Liver (tissue), 3 donors: ENCODE results near the gene HES4.

Experiments
- ATF3 ChIP-seq: IDR thresholded peaks from 2 replicates; pipeline ENCODE4 v1.6.1; 2016; ENCODE audit warnings: antibody characterized with exemption
- CTCF ChIP-seq: fragments of 150-350 bp; IDR thresholded peaks from 2 replicates; pipeline ENCODE4 v1.5.1; 2017; ENCODE audit warnings: improper control_type of control experiment, low read depth, low read length; ENCODE audit not compliant: missing input control
- EGR1 ChIP-seq, 2 donors: IDR thresholded peaks; 2 replicates each; pipeline ENCODE4 v1.6.1; 2016 to 2018; ENCODE audit warnings: antibody characterized with exemption in 2 of 2, low read depth in 2 of 2
- FOXA1 ChIP-seq: IDR thresholded peaks from 2 replicates; pipeline ENCODE4 v1.6.1; 2016; ENCODE audit warnings: antibody characterized with exemption
- FOXA2 ChIP-seq: IDR thresholded peaks from 2 replicates; pipeline ENCODE4 v1.6.1; 2016; ENCODE audit warnings: antibody characterized with exemption
- GABPA ChIP-seq, 2 donors: IDR thresholded peaks in 1 of 2; conservative IDR thresholded peaks in 1 of 2; 2 replicates each; pipeline ENCODE4 v1.6.1; 2016; ENCODE audit warnings: antibody characterized with exemption in 2 of 2, mild to moderate bottlenecking in 1 of 2, moderate library complexity in 1 of 2
- HNF4G ChIP-seq: IDR thresholded peaks from 2 replicates; pipeline ENCODE4 v1.6.1; 2016; ENCODE audit warnings: antibody characterized with exemption
- JUND ChIP-seq, 2 donors: IDR thresholded peaks; 2 replicates each; pipeline ENCODE4 v1.6.1; 2016; ENCODE audit warnings: antibody characterized with exemption in 2 of 2
- MAX ChIP-seq: IDR thresholded peaks from 2 replicates; pipeline ENCODE4 v1.6.1; 2016; ENCODE audit warnings: antibody characterized with exemption
- REST ChIP-seq: IDR thresholded peaks from 2 replicates; pipeline ENCODE4 v1.6.1; 2016; ENCODE audit warnings: antibody characterized with exemption, mild to moderate bottlenecking
- RXRA ChIP-seq, 2 donors: IDR thresholded peaks; 2 replicates each; pipeline ENCODE4 v1.6.1; 2017 to 2018; ENCODE audit warnings: antibody characterized with exemption in 2 of 2, mild to moderate bottlenecking in 1 of 2
- SP1 ChIP-seq: IDR thresholded peaks from 2 replicates; pipeline ENCODE4 v1.6.1; 2018; ENCODE audit warnings: antibody characterized with exemption, mild to moderate bottlenecking
- TAF1 ChIP-seq: conservative IDR thresholded peaks from 2 replicates; pipeline ENCODE4 v1.6.1; 2016; ENCODE audit warnings: antibody characterized with exemption, mild to moderate bottlenecking
- ZBTB33 ChIP-seq: IDR thresholded peaks from 2 replicates; pipeline ENCODE4 v1.6.1; 2016; ENCODE audit warnings: antibody characterized with exemption
- donor health status: healthy.
- donor health status: healthy.

GRCh38 chr1:995665-996633 lies 3.9 kb downstream of the HES4 start:
- no peak for TF ChIP-seq CTCF
- TF ChIP-seq ZBTB33 = no peak
- TF ChIP-seq SP1 = no peak
- TF ChIP-seq EGR1 (IDR thresholded peaks at IDR 0.05; ENCODE audit: low read depth in 2 of 2) = no peak
- TF ChIP-seq MAX = no peak
- no peak for TF ChIP-seq GABPA (IDR thresholded peaks at IDR 0.05 in 1 of 2, conservative IDR thresholded peaks at IDR 0.05 in 1 of 2)
- TF ChIP-seq JUND (IDR thresholded peaks at IDR 0.05) = no peak
- TF ChIP-seq FOXA1 = no peak
- no peak for TF ChIP-seq HNF4G
- no peak for TF ChIP-seq TAF1
- TF ChIP-seq FOXA2 = no peak
- TF ChIP-seq ATF3 = no peak
- TF ChIP-seq REST = no peak
- no peak for TF ChIP-seq RXRA (IDR thresholded peaks at IDR 0.05)
